ENCODE data around the gene SLC7A9.

The SLC7A9 gene

DNA sequence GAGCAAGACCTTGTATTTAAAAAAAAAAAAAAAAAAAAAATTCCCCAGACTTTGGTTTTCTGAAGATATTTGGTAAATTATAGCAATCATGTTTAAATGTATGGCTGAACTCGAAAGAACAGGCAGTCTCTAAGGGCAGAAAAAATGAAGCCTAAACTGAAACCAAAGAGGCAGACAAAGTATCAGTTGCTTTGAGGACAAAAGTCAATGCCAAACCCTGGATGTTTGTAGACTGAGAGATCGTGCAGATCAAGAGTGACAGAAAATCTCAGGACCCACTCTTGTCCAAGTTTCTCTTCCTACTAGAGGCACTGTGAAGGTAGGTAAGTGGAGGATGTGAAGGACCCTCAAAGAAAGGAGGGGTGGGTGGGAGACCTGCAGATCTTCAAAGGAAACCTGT is 11.1 kb upstream of the SLC7A9 start:
- Histone ChIP-seq H3K27me3 (replicated peaks; ENCODE audit: control insufficient read depth, insufficient read depth, low read length) (no peaks in the 10 kb centered on the region), H3K36me3 (ENCODE audit: control insufficient read depth, insufficient read depth, low read length, severe bottlenecking) (peaks cover 5% of the 10 kb centered on the region), H3K4me1 (ENCODE audit: control insufficient read depth, insufficient read depth, low read length) (no peaks in the 10 kb centered on the region), H3K4me3 (ENCODE audit: low read length) (no peak overlapping the region), H3K9ac (ENCODE audit: low read length) (no peak overlapping the region), H3K9me3 (ENCODE audit: control insufficient read depth, low read length) (no peaks in the 10 kb centered on the region)
- DNase-seq (ENCODE audit: low read depth), result no peak

DNA sequence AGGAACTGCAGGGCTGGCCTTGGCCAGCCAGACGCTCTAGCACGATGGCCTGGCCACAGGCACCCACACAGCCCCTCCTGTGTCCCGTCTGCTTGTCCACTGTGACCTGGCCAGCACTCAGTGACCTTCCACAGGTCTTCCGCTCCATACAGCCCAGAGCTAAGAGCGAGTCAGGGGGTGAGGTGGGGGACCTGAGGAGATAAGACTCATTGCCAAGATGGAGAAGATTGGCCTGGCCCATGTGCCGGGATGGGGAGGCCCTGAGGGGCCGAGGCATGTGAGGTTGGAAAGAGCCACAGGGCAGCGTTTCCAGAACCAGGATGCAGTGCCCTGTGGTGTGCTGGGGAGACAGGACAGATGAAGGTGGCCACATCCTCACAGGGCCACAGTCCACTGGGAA is 10.2 kb upstream of the SLC7A9 start:
- DNase-seq (ENCODE audit: low read depth), result no peak
- no peaks in the 10 kb centered on the region for H3K9me3 ChIP-seq (ENCODE audit: control insufficient read depth, low read length)
- H3K4me3 ChIP-seq (ENCODE audit: low read length), result no peak overlapping the region

DNA sequence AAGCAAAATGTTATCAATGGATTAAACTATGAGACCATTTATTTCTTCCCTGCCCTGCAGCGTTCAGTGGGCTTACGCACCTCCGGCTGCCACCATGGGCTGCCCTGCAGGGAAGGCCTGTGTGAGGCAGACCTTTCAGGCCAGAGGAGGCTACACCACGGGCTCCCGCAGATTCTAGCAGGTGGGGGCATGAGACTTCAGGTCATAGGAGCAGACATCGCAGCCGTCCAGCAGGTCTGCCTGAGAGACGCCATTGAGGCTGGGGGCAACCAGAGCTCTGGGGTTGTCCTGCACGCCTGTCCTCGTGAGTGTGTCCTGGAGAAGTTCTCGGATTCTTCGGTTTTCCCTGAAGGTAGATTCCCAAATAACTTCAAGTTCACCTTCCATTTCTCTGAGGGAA is 9.4 kb upstream of the SLC7A9 start:
- no peaks in the 10 kb centered on the region for H3K4me1 ChIP-seq (ENCODE audit: control insufficient read depth, insufficient read depth, low read length)
- no peaks in the 10 kb centered on the region for H3K9me3 ChIP-seq (ENCODE audit: control insufficient read depth, low read length)
- no peak overlapping the region for H3K9ac ChIP-seq (ENCODE audit: low read length)
- H3K36me3 ChIP-seq (ENCODE audit: control insufficient read depth, insufficient read depth, low read length, severe bottlenecking), result peaks cover 5% of the 10 kb centered on the region
- no peaks in the 10 kb centered on the region for H3K27me3 ChIP-seq (replicated peaks; ENCODE audit: control insufficient read depth, insufficient read depth, low read length)
- H3K4me3 ChIP-seq (ENCODE audit: low read length), result no peak overlapping the region
- DNase-seq (ENCODE audit: low read depth), result no peak

More for the DNA sequence above, 10.2 kb upstream of the SLC7A9 start:
- Histone ChIP-seq H3K27me3 (replicated peaks; ENCODE audit: control insufficient read depth, insufficient read depth, low read length) (no peaks in the 10 kb centered on the region), H3K9ac (ENCODE audit: low read length) (no peak overlapping the region), H3K4me1 (ENCODE audit: control insufficient read depth, insufficient read depth, low read length) (no peaks in the 10 kb centered on the region), H3K36me3 (ENCODE audit: control insufficient read depth, insufficient read depth, low read length, severe bottlenecking) (peaks cover 5% of the 10 kb centered on the region)

DNA sequence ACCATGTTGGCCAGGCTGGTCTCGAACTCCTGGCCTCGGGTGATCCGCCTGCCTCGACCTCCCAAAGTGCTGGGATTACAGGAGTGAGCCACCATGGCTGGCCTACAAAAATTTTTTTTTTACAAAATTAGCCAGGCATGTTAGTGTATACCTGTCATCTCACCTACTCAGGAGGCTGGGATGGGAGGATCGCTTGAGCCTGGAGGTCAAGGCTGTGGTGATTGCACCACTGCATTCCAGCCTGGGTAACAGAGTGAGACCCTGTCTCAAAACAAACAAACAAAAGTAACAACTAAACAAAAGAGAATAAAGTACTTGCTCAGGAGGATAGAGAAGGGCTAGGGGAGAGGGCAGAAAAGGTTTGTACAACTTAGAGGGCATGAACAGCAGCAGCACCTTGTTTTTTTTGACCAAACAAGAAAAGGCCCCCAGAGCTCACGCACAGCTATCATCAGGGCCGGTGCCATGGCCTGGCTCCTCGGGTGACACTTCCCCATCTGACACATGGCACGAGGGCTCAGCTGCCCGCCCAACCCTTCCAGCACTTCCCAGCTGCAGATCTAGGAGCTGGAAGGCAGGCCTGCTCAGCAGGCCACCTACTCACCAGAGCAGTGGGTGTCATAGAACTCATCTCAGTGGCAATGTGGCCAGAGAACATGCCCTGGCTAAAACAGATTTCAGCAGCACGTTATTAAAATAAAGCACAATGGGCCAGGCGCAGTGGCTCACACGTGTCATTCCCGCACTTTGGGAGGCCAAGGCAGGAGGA is 8.6 kb upstream of the SLC7A9 start:
- Histone ChIP-seq H3K27me3 (replicated peaks; ENCODE audit: control insufficient read depth, insufficient read depth, low read length) (no peaks in the 10 kb centered on the region), H3K4me1 (ENCODE audit: control insufficient read depth, insufficient read depth, low read length) (no peaks in the 10 kb centered on the region), H3K36me3 (ENCODE audit: control insufficient read depth, insufficient read depth, low read length, severe bottlenecking) (peaks cover 5% of the 10 kb centered on the region), H3K9ac (ENCODE audit: low read length) (no peak overlapping the region), H3K4me3 (ENCODE audit: low read length) (no peak overlapping the region), H3K9me3 (ENCODE audit: control insufficient read depth, low read length) (no peaks in the 10 kb centered on the region)
- no peak for DNase-seq (ENCODE audit: low read depth)

DNA sequence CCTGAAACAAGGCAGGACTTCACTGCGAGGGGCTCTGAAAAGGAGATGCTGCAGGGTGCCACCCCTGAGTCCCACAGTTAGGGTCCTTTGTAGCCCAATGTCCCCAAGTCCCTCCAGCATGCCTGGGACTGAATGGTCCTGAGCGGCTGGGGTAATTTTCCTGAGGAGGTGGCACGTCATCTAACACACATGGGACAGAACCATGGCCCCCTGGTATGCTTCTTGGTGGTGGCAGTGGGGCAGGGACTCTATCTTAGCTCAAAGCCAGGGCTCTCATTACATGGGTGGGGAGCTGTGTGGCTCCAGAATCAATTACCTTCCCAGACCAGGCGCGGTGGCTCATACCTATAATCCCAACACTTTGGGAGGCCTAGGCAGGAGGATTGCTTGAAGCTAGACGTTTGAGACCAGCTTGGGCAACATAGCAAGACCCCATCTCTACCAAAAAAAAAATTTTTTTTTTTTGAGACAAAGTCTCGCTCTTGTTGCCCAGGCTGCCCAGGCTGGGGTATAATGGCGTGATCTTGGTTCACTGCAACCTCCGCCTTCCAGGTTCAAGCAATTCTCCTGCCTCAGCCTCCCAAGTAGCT is 7.9 kb upstream of the SLC7A9 start:
- no peaks in the 10 kb centered on the region for H3K27me3 ChIP-seq (replicated peaks; ENCODE audit: control insufficient read depth, insufficient read depth, low read length)
- no peak for DNase-seq (ENCODE audit: low read depth)
- no peak overlapping the region for H3K4me3 ChIP-seq (ENCODE audit: low read length)
- H3K9me3 ChIP-seq (ENCODE audit: control insufficient read depth, low read length), result no peaks in the 10 kb centered on the region
- no peak overlapping the region for H3K9ac ChIP-seq (ENCODE audit: low read length)
- peaks cover 5% of the 10 kb centered on the region for H3K36me3 ChIP-seq (ENCODE audit: control insufficient read depth, insufficient read depth, low read length, severe bottlenecking)
- H3K4me1 ChIP-seq (ENCODE audit: control insufficient read depth, insufficient read depth, low read length), result no peaks in the 10 kb centered on the region

DNA sequence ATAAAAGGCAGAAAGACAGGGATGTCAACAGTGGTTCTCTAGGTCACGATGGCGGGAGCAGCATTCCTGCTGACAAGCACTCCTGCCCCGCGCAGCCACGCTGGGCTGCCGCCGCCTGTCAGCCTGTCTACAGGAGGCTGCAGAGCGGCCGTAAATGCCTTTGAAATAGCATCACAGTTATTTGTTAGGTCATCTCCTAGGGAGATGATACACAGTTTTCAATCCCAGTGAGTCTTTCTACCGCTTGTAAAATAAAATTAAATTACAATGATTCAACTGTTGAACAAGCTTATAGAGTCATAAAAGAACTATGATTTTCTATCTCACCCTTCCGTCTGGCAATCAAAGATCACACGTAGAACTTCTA is 7.3 kb upstream of the SLC7A9 start:
- Histone ChIP-seq H3K4me1 (ENCODE audit: control insufficient read depth, insufficient read depth, low read length) (no peaks in the 10 kb centered on the region), H3K9me3 (ENCODE audit: control insufficient read depth, low read length) (no peaks in the 10 kb centered on the region), H3K4me3 (ENCODE audit: low read length) (no peak overlapping the region), H3K9ac (ENCODE audit: low read length) (no peak overlapping the region), H3K27me3 (replicated peaks; ENCODE audit: control insufficient read depth, insufficient read depth, low read length) (no peaks in the 10 kb centered on the region), H3K36me3 (ENCODE audit: control insufficient read depth, insufficient read depth, low read length, severe bottlenecking) (peaks cover 5% of the 10 kb centered on the region)
- DNase-seq (ENCODE audit: low read depth), result no peak

DNA sequence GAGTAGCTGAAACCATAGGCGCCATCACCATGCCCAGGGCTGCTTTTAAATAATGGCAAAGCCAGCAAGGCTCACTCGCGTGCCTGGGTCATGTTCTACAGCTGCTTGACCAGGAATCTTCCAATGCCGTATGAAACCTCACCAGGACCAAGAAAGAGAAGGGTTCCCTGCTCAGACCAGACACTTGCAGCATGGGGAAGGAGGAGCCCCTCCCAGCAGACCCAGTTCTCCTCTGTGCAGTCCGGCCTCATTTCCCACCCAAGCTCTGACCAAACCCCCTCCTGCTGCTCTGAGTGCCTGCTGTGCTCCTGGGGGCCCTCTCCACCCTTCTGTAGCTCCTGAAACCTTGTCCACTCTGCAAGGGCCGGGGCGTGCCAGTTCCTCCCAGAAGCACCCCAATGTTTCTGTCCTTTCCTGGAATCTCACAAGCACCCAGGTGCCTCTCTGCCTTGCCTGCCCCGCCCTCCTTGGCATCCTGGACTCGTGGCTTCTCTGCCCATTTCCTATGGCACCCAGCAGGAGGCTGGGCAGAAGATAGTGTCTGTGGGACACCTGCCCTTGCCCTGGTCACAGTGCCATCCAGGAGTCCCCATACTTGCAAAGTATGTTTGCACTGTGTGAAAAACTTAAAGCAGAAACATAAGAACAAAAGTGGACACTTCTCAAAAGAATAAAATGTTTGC is 6.8 kb upstream of the SLC7A9 start:
- H3K36me3 ChIP-seq (ENCODE audit: control insufficient read depth, insufficient read depth, low read length, severe bottlenecking), result peaks cover 5% of the 10 kb centered on the region
- H3K4me3 ChIP-seq (ENCODE audit: low read length), result no peak overlapping the region
- no peaks in the 10 kb centered on the region for H3K4me1 ChIP-seq (ENCODE audit: control insufficient read depth, insufficient read depth, low read length)
- H3K9me3 ChIP-seq (ENCODE audit: control insufficient read depth, low read length), result no peaks in the 10 kb centered on the region
- DNase-seq (ENCODE audit: low read depth), result no peak
- H3K9ac ChIP-seq (ENCODE audit: low read length), result no peak overlapping the region
- H3K27me3 ChIP-seq (replicated peaks; ENCODE audit: control insufficient read depth, insufficient read depth, low read length), result no peaks in the 10 kb centered on the region

DNA sequence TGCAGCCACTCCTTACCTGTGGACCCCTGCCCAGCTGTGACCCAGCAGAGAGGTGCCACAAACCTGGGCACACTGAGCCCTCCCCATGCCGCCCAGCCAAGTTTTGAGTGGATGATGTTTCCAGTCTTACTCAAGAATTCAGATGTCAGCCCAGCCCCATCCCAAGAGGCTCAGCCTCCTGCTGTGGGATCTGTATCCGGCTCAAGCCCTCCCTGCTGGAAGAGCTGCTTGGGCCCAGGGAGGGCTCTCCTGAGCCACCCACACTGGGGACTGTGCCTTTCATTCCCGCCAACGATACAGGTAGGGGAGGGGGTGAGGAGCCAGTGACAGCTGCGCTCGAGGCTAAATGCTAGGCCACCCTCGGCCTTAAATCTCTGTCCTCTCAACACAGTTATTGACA is 5.9 kb upstream of the SLC7A9 start:
- Histone ChIP-seq H3K4me3 (ENCODE audit: low read length) (no peak overlapping the region), H3K36me3 (ENCODE audit: control insufficient read depth, insufficient read depth, low read length, severe bottlenecking) (peaks cover 5% of the 10 kb centered on the region), H3K27me3 (replicated peaks; ENCODE audit: control insufficient read depth, insufficient read depth, low read length) (no peaks in the 10 kb centered on the region), H3K4me1 (ENCODE audit: control insufficient read depth, insufficient read depth, low read length) (no peaks in the 10 kb centered on the region), H3K9ac (ENCODE audit: low read length) (no peak overlapping the region), H3K9me3 (ENCODE audit: control insufficient read depth, low read length) (no peaks in the 10 kb centered on the region)
- DNase-seq (ENCODE audit: low read depth), result no peak

DNA sequence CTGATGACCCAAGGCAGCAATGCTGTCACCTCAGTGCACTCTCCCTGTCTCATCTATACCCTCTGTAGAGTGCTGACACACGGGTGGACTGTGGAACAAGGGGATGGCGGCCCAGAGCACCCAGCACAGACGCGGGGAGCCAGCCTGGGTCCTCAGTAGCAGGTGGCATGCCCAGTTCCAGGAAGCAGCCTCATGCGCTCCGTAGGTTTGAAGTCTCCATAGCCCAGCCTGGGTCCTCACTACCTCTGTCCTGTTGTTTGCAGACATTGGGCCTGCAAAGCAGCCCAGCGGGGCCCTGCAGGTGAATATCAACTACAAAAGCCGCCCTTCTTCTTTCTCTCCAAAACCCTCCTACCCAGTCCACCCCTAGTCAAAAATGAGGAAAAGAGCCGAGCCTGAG is 5.0 kb upstream of the SLC7A9 start:
- H3K9ac ChIP-seq (ENCODE audit: low read length), result no peak overlapping the region
- H3K36me3 ChIP-seq (ENCODE audit: control insufficient read depth, insufficient read depth, low read length, severe bottlenecking), result peaks cover 5% of the 10 kb centered on the region
- H3K9me3 ChIP-seq (ENCODE audit: control insufficient read depth, low read length), result no peaks in the 10 kb centered on the region
- no peaks in the 10 kb centered on the region for H3K4me1 ChIP-seq (ENCODE audit: control insufficient read depth, insufficient read depth, low read length)
- no peak overlapping the region for H3K4me3 ChIP-seq (ENCODE audit: low read length)
- no peaks in the 10 kb centered on the region for H3K27me3 ChIP-seq (replicated peaks; ENCODE audit: control insufficient read depth, insufficient read depth, low read length)
- no peak for DNase-seq (ENCODE audit: low read depth)

DNA sequence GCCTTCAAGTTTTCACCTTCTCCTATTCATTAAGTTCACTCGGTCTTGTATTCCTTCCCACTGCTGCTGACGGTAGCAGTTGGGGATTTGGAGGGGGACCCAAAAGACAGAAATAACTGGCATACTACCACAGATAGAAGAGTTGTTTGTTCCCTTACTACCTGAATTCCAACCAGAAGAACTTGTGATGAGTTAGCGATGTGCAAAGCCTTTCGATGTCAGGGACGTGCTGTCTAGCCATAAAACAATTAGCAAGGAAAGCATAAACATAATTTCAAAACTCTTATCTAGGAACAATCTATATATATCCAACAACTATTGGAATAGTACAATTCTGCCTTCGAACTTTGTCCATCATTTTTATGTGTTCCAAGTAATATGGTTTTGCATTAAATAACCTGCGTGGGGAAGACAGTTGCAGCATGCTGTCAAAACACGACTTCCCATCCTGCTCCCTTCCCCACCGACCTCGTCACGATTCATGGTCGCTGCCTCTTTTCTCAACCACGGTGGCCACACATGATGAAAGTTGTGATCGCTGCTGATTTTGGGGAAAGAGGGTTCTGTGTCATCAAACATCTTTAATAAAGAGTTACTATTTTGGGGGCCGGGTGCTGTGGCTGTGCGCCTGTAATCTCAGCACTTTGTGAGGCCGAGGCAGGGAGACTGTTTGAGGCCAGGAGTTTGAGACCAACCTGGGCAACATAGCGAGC is 3.8 kb upstream of the SLC7A9 start:
- no peaks in the 10 kb centered on the region for H3K27me3 ChIP-seq (replicated peaks; ENCODE audit: control insufficient read depth, insufficient read depth, low read length)
- H3K36me3 ChIP-seq (ENCODE audit: control insufficient read depth, insufficient read depth, low read length, severe bottlenecking), result peaks cover 2% of the 10 kb centered on the region
- no peaks in the 10 kb centered on the region for H3K4me1 ChIP-seq (ENCODE audit: control insufficient read depth, insufficient read depth, low read length)
- no peak for DNase-seq (ENCODE audit: low read depth)
- no peak overlapping the region for H3K4me3 ChIP-seq (ENCODE audit: low read length)
- H3K9ac ChIP-seq (ENCODE audit: low read length), result no peak overlapping the region
- H3K9me3 ChIP-seq (ENCODE audit: control insufficient read depth, low read length), result no peaks in the 10 kb centered on the region

DNA sequence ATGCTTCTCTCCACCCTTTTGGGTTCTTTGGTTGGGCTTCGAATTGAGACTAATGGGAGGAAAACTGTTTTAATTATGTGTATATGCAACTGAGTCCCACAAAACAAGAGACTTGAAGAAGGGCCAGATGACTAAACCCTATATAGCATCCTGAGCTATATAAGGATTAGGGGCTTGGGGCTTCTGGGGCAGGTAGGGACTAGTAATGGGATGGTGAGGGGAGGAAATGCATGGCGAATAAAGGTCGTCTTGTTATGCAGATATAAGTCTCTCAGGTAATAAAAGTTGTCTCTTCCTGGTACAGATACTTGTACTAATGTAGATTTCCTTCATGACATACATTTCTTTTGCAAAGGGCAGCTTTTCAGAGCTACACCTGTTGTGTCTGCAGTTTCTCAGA is 2.8 kb upstream of the SLC7A9 start:
- Histone ChIP-seq H3K9me3 (ENCODE audit: control insufficient read depth, low read length) (no peaks in the 10 kb centered on the region), H3K9ac (ENCODE audit: low read length) (no peak overlapping the region), H3K36me3 (ENCODE audit: control insufficient read depth, insufficient read depth, low read length, severe bottlenecking) (no peaks in the 10 kb centered on the region), H3K4me3 (ENCODE audit: low read length) (no peak overlapping the region), H3K27me3 (replicated peaks; ENCODE audit: control insufficient read depth, insufficient read depth, low read length) (no peaks in the 10 kb centered on the region), H3K4me1 (ENCODE audit: control insufficient read depth, insufficient read depth, low read length) (no peaks in the 10 kb centered on the region)
- no peak for DNase-seq (ENCODE audit: low read depth)
